WERI-Rb-1 (cell line): ENCODE measurements around the gene VSIR.

Source experiments
- DNase-seq: peaks from one replicate; pipeline ENCODE4 v3.0.0-alpha.2; 2020
- H3K27ac ChIP-seq: fragments of 250-450 bp; sonication (Bioruptor Pico); 2 replicates; pipeline ENCODE4 v1.5.1; 2020; ENCODE audit warnings: mild to moderate bottlenecking, moderate library complexity
- H3K27me3 ChIP-seq: fragments of 250-450 bp; sonication (Bioruptor Pico); 2 replicates; pipeline ENCODE4 v1.5.1; 2021; ENCODE audit warnings: mild to moderate bottlenecking, low read depth, moderate library complexity; ENCODE audit not compliant: insufficient read depth, severe bottlenecking
- H3K36me3 ChIP-seq: fragments of 250-450 bp; sonication (Bioruptor Pico); 2 replicates; pipeline ENCODE4 v1.5.1; 2020; ENCODE audit warnings: mild to moderate bottlenecking, moderate library complexity
- H3K4me3 ChIP-seq: 2 replicates; pipeline ENCODE4 v1.5.1; 2011; ENCODE audit warnings: low read depth, mild to moderate bottlenecking, control low read depth, low read length
- H3K9me3 ChIP-seq: fragments of 250-450 bp; sonication (Bioruptor Pico); 2 replicates; pipeline ENCODE4 v1.5.1; 2021; ENCODE audit warnings: mild to moderate bottlenecking, moderate library complexity; ENCODE audit not compliant: severe bottlenecking
- CTCF ChIP-seq: IDR thresholded peaks from 2 replicates; pipeline ENCODE4 v1.5.1; 2011; ENCODE audit warnings: low read depth, mild to moderate bottlenecking, control low read depth, inconsistent platforms, low read length

Gene VSIR

GRCh38 chr10:71717551-71717951, 55.8 kb downstream of the VSIR start:
- no peaks in the 10 kb centered on the region for H3K9me3 ChIP-seq
- peaks cover 35% of the 10 kb centered on the region for H3K36me3 ChIP-seq
- H3K4me3 ChIP-seq = no peak overlapping the region
- no peak overlapping the region for H3K27ac ChIP-seq
- no peak for TF ChIP-seq CTCF
- DNase-seq = no peak
- no peaks in the 10 kb centered on the region for H3K27me3 ChIP-seq

- no peak for TF ChIP-seq CTCF
- peaks cover 39% of the 10 kb centered on the region for H3K36me3 ChIP-seq
- H3K9me3 ChIP-seq = no peaks in the 10 kb centered on the region
- H3K27me3 ChIP-seq = no peaks in the 10 kb centered on the region
- no peak overlapping the region for H3K4me3 ChIP-seq
- H3K27ac ChIP-seq = no peak overlapping the region
- DNase-seq = no peak
Observed at GRCh38 chr10:71717056-71717455, 56.3 kb downstream of the VSIR start.

- no peak for TF ChIP-seq CTCF
- H3K36me3 ChIP-seq = peaks cover 39% of the 10 kb centered on the region
- no peak overlapping the region for H3K4me3 ChIP-seq
- no peaks in the 10 kb centered on the region for H3K9me3 ChIP-seq
- DNase-seq = no peak
- no peaks in the 10 kb centered on the region for H3K27me3 ChIP-seq
- no peak overlapping the region for H3K27ac ChIP-seq
Observed at GRCh38 chr10:71716426-71716825, 56.9 kb downstream of the VSIR start.

GRCh38 chr10:71715860-71716259, 57.5 kb downstream of the VSIR start:
- no peak for DNase-seq
- TF ChIP-seq CTCF = no peak
- Histone ChIP-seq H3K4me3 (no peak overlapping the region), H3K9me3 (no peaks in the 10 kb centered on the region), H3K27me3 (no peaks in the 10 kb centered on the region), H3K36me3 (peaks cover 39% of the 10 kb centered on the region), H3K27ac (no peak overlapping the region)

- Histone ChIP-seq H3K36me3 (peaks cover 39% of the 10 kb centered on the region), H3K27me3 (no peaks in the 10 kb centered on the region), H3K9me3 (no peaks in the 10 kb centered on the region), H3K4me3 (no peak overlapping the region), H3K27ac (no peak overlapping the region)
- DNase-seq = no peak
- TF ChIP-seq CTCF = no peak
Observed at GRCh38 chr10:71715026-71715425, 58.3 kb downstream of the VSIR start.

GRCh38 chr10:71714592-71714991, 58.7 kb downstream of the VSIR start:
- Histone ChIP-seq H3K4me3 (no peak overlapping the region), H3K27me3 (no peaks in the 10 kb centered on the region), H3K27ac (no peak overlapping the region), H3K36me3 (peaks cover 39% of the 10 kb centered on the region), H3K9me3 (no peaks in the 10 kb centered on the region)
- DNase-seq = no peak
- TF ChIP-seq CTCF = no peak
